ENCODE measurements around the gene CHD5.

The CHD5 gene

GRCh38 chr1:6142734-6143133, 37.4 kb downstream of the CHD5 start:
- DNase-seq: no peak
- Histone ChIP-seq H3K4me2 (ENCODE audit: low read depth, low read length) (no peak overlapping the region), H4K20me1 (ENCODE audit: insufficient read depth, low read length) (no peaks in the 10 kb centered on the region), H3K9me3 (replicated peaks; ENCODE audit: insufficient read depth, low read length) (no peaks in the 10 kb centered on the region), H3K9me2 (replicated peaks; ENCODE audit: insufficient read depth, low read length) (no peaks in the 10 kb centered on the region), H2AFZ (ENCODE audit: low read length) (no peak overlapping the region), H3K27me3 (replicated peaks; ENCODE audit: insufficient read depth, low read length) (peaks cover 91% of the 10 kb centered on the region), H3K27ac (ENCODE audit: low read length) (no peak overlapping the region), H3F3A (ENCODE audit: insufficient read depth, low read length) (no peaks in the 10 kb centered on the region), H3K9ac (ENCODE audit: low read length) (no peak overlapping the region), H3K36me3 (replicated peaks; ENCODE audit: insufficient read depth, low read length) (no peaks in the 10 kb centered on the region), H3K4me3 (ENCODE audit: low read length) (no peak overlapping the region), H3K4me1 (ENCODE audit: low read length) (no peaks in the 10 kb centered on the region), H3K79me2 (ENCODE audit: low read length) (no peaks in the 10 kb centered on the region)
- TF ChIP-seq EZH2phosphoT487 (IDR thresholded peaks at IDR 0.05; ENCODE audit: low read length): no peak
- no peak for TF ChIP-seq EZH2 (optimal IDR thresholded peaks at IDR 0.05; ENCODE audit: low read depth, low read length)
- TF ChIP-seq CTCF (IDR thresholded peaks at IDR 0.05; ENCODE audit: low read length): no peak

- H3K27ac ChIP-seq (ENCODE audit: low read length): no peak overlapping the region
- TF ChIP-seq CTCF (IDR thresholded peaks at IDR 0.05; ENCODE audit: low read length) (no peak), EZH2 (optimal IDR thresholded peaks at IDR 0.05; ENCODE audit: low read depth, low read length) (no peak), EZH2phosphoT487 (IDR thresholded peaks at IDR 0.05; ENCODE audit: low read length) (no peak)
Observed at GRCh38 chr1:6142036-6142621, 38.0 kb downstream of the CHD5 start.

GRCh38 chr1:6141592-6141991, 38.5 kb downstream of the CHD5 start:
- H4K20me1 ChIP-seq (ENCODE audit: insufficient read depth, low read length): no peaks in the 10 kb centered on the region
- no peak overlapping the region for H3K4me2 ChIP-seq (ENCODE audit: low read depth, low read length)
- peak; percentile 53 for DNase-seq
- TF ChIP-seq CTCF (IDR thresholded peaks at IDR 0.05; ENCODE audit: low read length): peak; percentile 28
- TF ChIP-seq EZH2 (optimal IDR thresholded peaks at IDR 0.05; ENCODE audit: low read depth, low read length): no peak
- no peaks in the 10 kb centered on the region for H3K79me2 ChIP-seq (ENCODE audit: low read length)
- no peaks in the 10 kb centered on the region for H3K4me1 ChIP-seq (ENCODE audit: low read length)
- H3F3A ChIP-seq (ENCODE audit: insufficient read depth, low read length): no peaks in the 10 kb centered on the region
- H3K9me3 ChIP-seq (replicated peaks; ENCODE audit: insufficient read depth, low read length): no peaks in the 10 kb centered on the region
- peaks cover 91% of the 10 kb centered on the region for H3K27me3 ChIP-seq (replicated peaks; ENCODE audit: insufficient read depth, low read length)
- no peak overlapping the region for H2AFZ ChIP-seq (ENCODE audit: low read length)
- H3K9ac ChIP-seq (ENCODE audit: low read length): no peak overlapping the region
- no peaks in the 10 kb centered on the region for H3K9me2 ChIP-seq (replicated peaks; ENCODE audit: insufficient read depth, low read length)
- no peak overlapping the region for H3K4me3 ChIP-seq (ENCODE audit: low read length)
- no peak overlapping the region for H3K27ac ChIP-seq (ENCODE audit: low read length)
- no peaks in the 10 kb centered on the region for H3K36me3 ChIP-seq (replicated peaks; ENCODE audit: insufficient read depth, low read length)

More at GRCh38 chr1:6142036-6142621, 38.0 kb downstream of the CHD5 start:
- Histone ChIP-seq H3K79me2 (ENCODE audit: low read length) (no peaks in the 10 kb centered on the region), H3K36me3 (replicated peaks; ENCODE audit: insufficient read depth, low read length) (no peaks in the 10 kb centered on the region), H3K4me2 (ENCODE audit: low read depth, low read length) (no peak overlapping the region), H3F3A (ENCODE audit: insufficient read depth, low read length) (no peaks in the 10 kb centered on the region), H2AFZ (ENCODE audit: low read length) (no peak overlapping the region), H3K9me3 (replicated peaks; ENCODE audit: insufficient read depth, low read length) (no peaks in the 10 kb centered on the region), H3K9ac (ENCODE audit: low read length) (no peak overlapping the region), H3K27me3 (replicated peaks; ENCODE audit: insufficient read depth, low read length) (peaks cover 91% of the 10 kb centered on the region), H3K4me1 (ENCODE audit: low read length) (no peaks in the 10 kb centered on the region), H4K20me1 (ENCODE audit: insufficient read depth, low read length) (no peaks in the 10 kb centered on the region), H3K4me3 (ENCODE audit: low read length) (no peak overlapping the region), H3K9me2 (replicated peaks; ENCODE audit: insufficient read depth, low read length) (no peaks in the 10 kb centered on the region)
- no peak for DNase-seq

All from MM.1S (cell line).